ENCODE results near the gene UBXN7. TPM values are rescaled to one million over a fixed set of nuclear protein-coding genes. Genes with fewer than 3 reads are reported as not detected.
"Not testable (repeated sequence)": the region's sequence is repeated elsewhere in the genome, so short reads cannot be mapped to it uniquely, and the experiment has no call there.

The UBXN7 gene
- total RNA-seq, 1 experiment from 2014 or later, result 46.1 TPM

DNA sequence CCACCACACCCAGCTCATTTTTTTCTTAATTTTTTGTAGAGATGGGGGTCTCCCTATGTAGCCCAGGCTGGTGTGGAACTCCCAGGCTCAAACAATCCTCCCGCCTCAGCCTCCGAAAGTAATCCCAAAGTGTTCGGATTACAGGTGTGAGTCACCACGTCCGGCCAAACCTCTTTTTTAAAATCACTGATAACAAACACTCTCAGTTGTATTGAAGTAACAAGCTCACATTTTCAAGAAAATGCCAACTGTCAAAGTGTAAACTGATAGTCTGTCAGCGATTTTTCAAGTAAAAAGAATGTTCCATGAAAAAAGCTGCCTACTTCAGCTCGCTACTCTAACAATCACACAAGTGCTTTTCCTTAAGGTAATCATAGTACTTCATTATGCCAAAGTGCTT, 33.4 kb downstream of the UBXN7 start:
- no peak overlapping the region for H3K27ac Mint-ChIP-seq (ENCODE audit: unreplicated experiment)
- no TSS peak for BruUV-seq (replicated peaks)
- no peak overlapping the region for H3K4me3 Mint-ChIP-seq (ENCODE audit: low read depth, unreplicated experiment)

DNA sequence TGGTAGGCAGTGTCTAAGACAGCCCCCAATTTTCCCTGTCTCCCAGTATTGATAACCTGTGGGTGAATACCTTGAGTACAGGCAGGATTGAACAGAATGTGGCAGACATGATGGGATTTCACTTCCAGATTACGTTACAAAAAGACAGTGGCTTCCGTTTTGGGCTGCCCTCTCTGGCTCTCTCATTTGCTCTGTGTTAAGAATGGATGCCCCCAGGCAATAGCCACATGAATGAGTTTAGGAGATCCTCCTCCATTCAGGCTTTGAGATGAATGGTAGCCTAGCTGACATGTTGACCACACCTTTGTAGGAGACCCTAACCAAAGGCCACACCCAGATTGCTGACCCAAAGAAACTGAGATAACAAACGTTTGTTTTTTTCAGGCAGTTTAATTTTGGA, 34.3 kb downstream of the UBXN7 start:
- H3K36me3 Mint-ChIP-seq (ENCODE audit: insufficient read depth, unreplicated experiment), result peaks cover 17% of the 10 kb centered on the region
- BruUV-seq (replicated peaks), result no TSS peak
- no peaks in the 10 kb centered on the region for H3K4me1 Mint-ChIP-seq (ENCODE audit: low read depth, unreplicated experiment)

More for the DNA sequence above, 33.4 kb downstream of the UBXN7 start:
- Mint-ChIP-seq H3K4me1 (ENCODE audit: low read depth, unreplicated experiment) (no peaks in the 10 kb centered on the region), H3K36me3 (ENCODE audit: insufficient read depth, unreplicated experiment) (peaks cover 14% of the 10 kb centered on the region), H3K9me3 (ENCODE audit: low read depth, unreplicated experiment) (no peaks in the 10 kb centered on the region), H3K27me3 (ENCODE audit: unreplicated experiment) (no peaks in the 10 kb centered on the region)
- no peak for DNase-seq
- intact Hi-C loops (cut with micrococcal nuclease; ENCODE audit: unreplicated experiment), result no loop called here
- TF ChIP-seq, protein P1, sequence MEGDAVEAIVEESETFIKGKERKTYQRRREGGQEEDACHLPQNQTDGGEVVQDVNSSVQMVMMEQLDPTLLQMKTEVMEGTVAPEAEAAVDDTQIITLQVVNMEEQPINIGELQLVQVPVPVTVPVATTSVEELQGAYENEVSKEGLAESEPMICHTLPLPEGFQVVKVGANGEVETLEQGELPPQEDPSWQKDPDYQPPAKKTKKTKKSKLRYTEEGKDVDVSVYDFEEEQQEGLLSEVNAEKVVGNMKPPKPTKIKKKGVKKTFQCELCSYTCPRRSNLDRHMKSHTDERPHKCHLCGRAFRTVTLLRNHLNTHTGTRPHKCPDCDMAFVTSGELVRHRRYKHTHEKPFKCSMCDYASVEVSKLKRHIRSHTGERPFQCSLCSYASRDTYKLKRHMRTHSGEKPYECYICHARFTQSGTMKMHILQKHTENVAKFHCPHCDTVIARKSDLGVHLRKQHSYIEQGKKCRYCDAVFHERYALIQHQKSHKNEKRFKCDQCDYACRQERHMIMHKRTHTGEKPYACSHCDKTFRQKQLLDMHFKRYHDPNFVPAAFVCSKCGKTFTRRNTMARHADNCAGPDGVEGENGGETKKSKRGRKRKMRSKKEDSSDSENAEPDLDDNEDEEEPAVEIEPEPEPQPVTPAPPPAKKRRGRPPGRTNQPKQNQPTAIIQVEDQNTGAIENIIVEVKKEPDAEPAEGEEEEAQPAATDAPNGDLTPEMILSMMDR (IDR thresholded peaks at IDR 0.05; ENCODE audit: unreplicated experiment), result no peak
- CTCF ChIA-PET, result no interaction called here

DNA sequence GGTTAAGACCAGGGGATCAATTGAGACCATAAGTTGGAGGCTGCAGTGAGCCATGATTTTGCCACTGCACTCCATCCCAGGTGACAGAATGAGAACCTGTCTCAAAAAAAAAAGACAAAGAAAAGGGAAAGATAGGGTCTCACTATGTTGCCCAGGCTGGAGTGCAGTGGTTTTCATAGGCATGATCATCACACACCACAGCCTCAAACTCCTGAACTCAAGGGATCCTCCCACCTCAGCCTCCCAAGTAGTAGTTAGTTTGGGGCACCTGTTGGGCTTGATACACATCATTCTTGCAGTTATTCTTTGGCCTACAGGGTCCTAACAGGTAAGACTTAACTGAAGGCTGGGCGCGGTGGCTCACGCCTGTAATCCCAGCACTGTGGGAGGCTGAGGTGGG, 42.1 kb downstream of the UBXN7 start:
- H3K27ac Mint-ChIP-seq (ENCODE audit: unreplicated experiment), result no peak overlapping the region
- no TSS peak for BruUV-seq (replicated peaks)
- H3K36me3 Mint-ChIP-seq (ENCODE audit: insufficient read depth, unreplicated experiment), result peaks cover 36% of the 10 kb centered on the region
- CTCF ChIA-PET, result no interaction called here
- peaks cover 2% of the 10 kb centered on the region for H3K9me3 Mint-ChIP-seq (ENCODE audit: low read depth, unreplicated experiment)
- H3K4me3 Mint-ChIP-seq (ENCODE audit: low read depth, unreplicated experiment), result no peak overlapping the region
- intact Hi-C loops (cut with micrococcal nuclease; ENCODE audit: unreplicated experiment), result no loop called here
- no peaks in the 10 kb centered on the region for H3K4me1 Mint-ChIP-seq (ENCODE audit: low read depth, unreplicated experiment)
- DNase-seq, result no peak
- no peaks in the 10 kb centered on the region for H3K27me3 Mint-ChIP-seq (ENCODE audit: unreplicated experiment)
- TF ChIP-seq, protein P1 (IDR thresholded peaks at IDR 0.05; ENCODE audit: unreplicated experiment), result no peak

More for the DNA sequence above, 34.3 kb downstream of the UBXN7 start:
- no peak overlapping the region for H3K27ac Mint-ChIP-seq (ENCODE audit: unreplicated experiment)
- DNase-seq, result no peak
- intact Hi-C loops (cut with micrococcal nuclease; ENCODE audit: unreplicated experiment), result no loop called here
- no peak overlapping the region for H3K4me3 Mint-ChIP-seq (ENCODE audit: low read depth, unreplicated experiment)
- CTCF ChIA-PET, result no interaction called here
- no peaks in the 10 kb centered on the region for H3K9me3 Mint-ChIP-seq (ENCODE audit: low read depth, unreplicated experiment)
- TF ChIP-seq, protein P1 (IDR thresholded peaks at IDR 0.05; ENCODE audit: unreplicated experiment), result no peak
- H3K27me3 Mint-ChIP-seq (ENCODE audit: unreplicated experiment), result no peaks in the 10 kb centered on the region

DNA sequence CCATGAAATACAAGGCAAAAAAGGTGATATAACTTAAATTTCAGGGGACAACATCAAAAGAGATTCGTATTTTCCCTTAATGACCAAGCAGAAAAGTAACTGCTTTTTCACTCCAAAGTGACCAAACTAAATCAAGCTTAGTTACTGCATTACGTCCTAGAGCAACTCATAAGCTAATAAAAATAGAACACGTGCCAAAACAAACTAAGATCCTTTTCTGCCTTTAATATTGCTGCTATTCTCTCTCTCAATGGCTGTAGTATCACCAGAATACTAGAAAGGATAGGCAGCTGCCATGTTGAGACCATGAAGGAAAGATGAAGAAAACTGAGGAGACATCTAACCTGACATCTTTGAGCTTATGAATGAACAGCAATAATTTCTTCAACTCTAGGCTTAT, 43.3 kb downstream of the UBXN7 start:
- Mint-ChIP-seq H3K27me3 (ENCODE audit: unreplicated experiment) (no peaks in the 10 kb centered on the region), H3K36me3 (ENCODE audit: insufficient read depth, unreplicated experiment) (peaks cover 36% of the 10 kb centered on the region), H3K4me3 (ENCODE audit: low read depth, unreplicated experiment) (no peak overlapping the region), H3K9me3 (ENCODE audit: low read depth, unreplicated experiment) (peaks cover 2% of the 10 kb centered on the region), H3K27ac (ENCODE audit: unreplicated experiment) (no peak overlapping the region), H3K4me1 (ENCODE audit: low read depth, unreplicated experiment) (no peaks in the 10 kb centered on the region)
- no TSS peak for BruUV-seq (replicated peaks)
- no peak for DNase-seq
- TF ChIP-seq, protein P1 (IDR thresholded peaks at IDR 0.05; ENCODE audit: unreplicated experiment), result no peak
- intact Hi-C loops (cut with micrococcal nuclease; ENCODE audit: unreplicated experiment), result no loop called here
- CTCF ChIA-PET, result no interaction called here

DNA sequence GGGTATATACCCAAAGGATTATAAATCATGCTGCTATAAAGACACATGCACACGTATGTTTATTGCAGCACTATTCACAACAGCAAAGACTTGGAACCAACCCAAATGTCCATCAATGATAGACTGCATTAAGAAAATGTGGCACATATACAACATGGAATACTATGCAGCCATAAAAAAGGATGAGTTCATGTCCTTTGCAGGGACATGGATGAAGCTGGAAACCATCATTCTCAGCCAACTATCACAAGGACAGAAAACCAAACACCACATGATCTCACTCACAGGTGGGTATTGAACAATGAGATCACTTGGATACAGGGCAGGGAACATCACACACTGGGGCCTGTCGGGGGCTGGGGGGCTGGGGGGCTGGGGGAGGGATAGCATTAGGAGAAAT, 44.3 kb downstream of the UBXN7 start:
- H3K27ac Mint-ChIP-seq (ENCODE audit: unreplicated experiment); H3K27me3 Mint-ChIP-seq (ENCODE audit: unreplicated experiment); CTCF ChIA-PET; intact Hi-C loops (cut with micrococcal nuclease; ENCODE audit: unreplicated experiment); H3K4me3 Mint-ChIP-seq (ENCODE audit: low read depth, unreplicated experiment); DNase-seq; BruUV-seq (replicated peaks); H3K4me1 Mint-ChIP-seq (ENCODE audit: low read depth, unreplicated experiment); H3K9me3 Mint-ChIP-seq (ENCODE audit: low read depth, unreplicated experiment): not testable (repeated sequence)
- peaks cover 31% of the 10 kb centered on the region for H3K36me3 Mint-ChIP-seq (ENCODE audit: insufficient read depth, unreplicated experiment)

DNA sequence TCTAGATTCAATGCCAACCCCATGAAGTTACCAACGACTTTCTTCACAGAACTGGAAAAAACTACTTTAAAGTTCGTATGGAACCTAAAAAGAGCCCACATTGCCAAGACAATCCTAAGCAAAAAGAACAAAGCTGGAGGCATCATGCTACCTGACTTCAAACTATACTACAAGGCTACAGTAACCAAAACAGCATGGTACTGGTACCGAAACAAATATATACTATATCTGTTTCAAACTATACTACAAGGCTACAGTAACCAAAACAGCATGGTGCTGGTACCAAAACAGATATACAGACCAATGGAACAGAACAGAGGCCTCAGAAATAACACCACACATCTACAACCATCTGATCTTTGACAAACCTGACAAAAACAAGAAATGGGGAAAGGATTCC, 45.4 kb downstream of the UBXN7 start:
- H3K27ac Mint-ChIP-seq (ENCODE audit: unreplicated experiment); DNase-seq; intact Hi-C loops (cut with micrococcal nuclease; ENCODE audit: unreplicated experiment); BruUV-seq (replicated peaks); H3K4me3 Mint-ChIP-seq (ENCODE audit: low read depth, unreplicated experiment); H3K27me3 Mint-ChIP-seq (ENCODE audit: unreplicated experiment); H3K9me3 Mint-ChIP-seq (ENCODE audit: low read depth, unreplicated experiment); CTCF ChIA-PET; H3K4me1 Mint-ChIP-seq (ENCODE audit: low read depth, unreplicated experiment): not testable (repeated sequence)
- peaks cover 25% of the 10 kb centered on the region for H3K36me3 Mint-ChIP-seq (ENCODE audit: insufficient read depth, unreplicated experiment)

DNA sequence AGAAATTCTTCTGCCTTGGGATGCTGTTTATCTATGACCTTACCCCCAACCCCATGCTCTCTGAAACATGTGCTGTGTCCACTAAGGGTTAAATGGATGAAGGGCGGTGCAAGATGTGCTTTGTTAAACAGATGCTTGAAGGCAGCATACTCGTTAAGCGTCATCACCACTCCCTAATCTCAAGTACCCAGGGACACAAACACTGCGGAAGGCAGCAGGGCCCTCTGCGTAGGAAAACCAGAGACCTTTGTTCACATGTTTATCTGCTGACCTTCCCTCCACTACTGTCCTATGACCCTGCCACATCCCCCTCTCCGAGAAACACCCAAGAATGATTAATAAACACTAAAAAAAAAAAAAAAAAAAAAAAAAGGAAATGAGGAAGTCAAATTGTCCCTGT, 46.2 kb downstream of the UBXN7 start:
- H3K4me1 Mint-ChIP-seq (ENCODE audit: low read depth, unreplicated experiment); CTCF ChIA-PET; DNase-seq; BruUV-seq (replicated peaks); H3K27ac Mint-ChIP-seq (ENCODE audit: unreplicated experiment); H3K27me3 Mint-ChIP-seq (ENCODE audit: unreplicated experiment); H3K9me3 Mint-ChIP-seq (ENCODE audit: low read depth, unreplicated experiment); intact Hi-C loops (cut with micrococcal nuclease; ENCODE audit: unreplicated experiment); H3K4me3 Mint-ChIP-seq (ENCODE audit: low read depth, unreplicated experiment): not testable (repeated sequence)
- H3K36me3 Mint-ChIP-seq (ENCODE audit: insufficient read depth, unreplicated experiment), result peaks cover 19% of the 10 kb centered on the region
